HG02981 (cell line): ENCODE results near the gene SIAE.
A peak's percentile ranks its signal among the peaks of the same experiment; 100 is the strongest.
"Not testable (repeated sequence)": the region's sequence is repeated elsewhere in the genome, so short reads cannot be mapped to it uniquely, and the experiment has no call there.

Experiments
- ATAC-seq: cut with Tn5 transposase; IDR thresholded peaks from one replicate; pipeline ENCODE4 v1.9.1; 2021; ENCODE audit warnings: mild to moderate bottlenecking, moderate library complexity; ENCODE audit not compliant: unreplicated experiment

SIAE gene

GRCh38 chr11:124627546-124627945 lies 46.0 kb downstream of the SIAE start:
- no peak for ATAC-seq

- no peak for ATAC-seq
These were observed 47.9 kb downstream of the SIAE start for GRCh38 chr11:124625504-124626168.

- ATAC-seq = no peak
These were observed 49.5 kb downstream of the SIAE start for GRCh38 chr11:124623861-124624525.

GRCh38 chr11:124622531-124623451 lies 50.7 kb downstream of the SIAE start, which contains the start of gene TBRG1:
Gene TBRG1, plus strand, starts transcription at chr11:124622864. Its CDS starts 220 bp downstream, at chr11:124623084.
- peak; percentile 97 for ATAC-seq

- no peak for ATAC-seq
These were observed 54.7 kb downstream of the SIAE start for GRCh38 chr11:124618863-124619262.

GRCh38 chr11:124612567-124613246 lies 60.8 kb downstream of the SIAE start:
- ATAC-seq = no peak

GRCh38 chr11:124612045-124612444 lies 61.5 kb downstream of the SIAE start:
- ATAC-seq = peak; percentile 48

GRCh38 chr11:124611064-124611463 lies 62.5 kb downstream of the SIAE start, which contains the start of gene PANX3:
Gene PANX3, plus strand, starts transcription at chr11:124611428. Its CDS starts 129 bp downstream, at chr11:124611557.
- ATAC-seq = no peak

GRCh38 chr11:124610295-124610694 lies 63.2 kb downstream of the SIAE start:
- no peak for ATAC-seq

GRCh38 chr11:124608147-124608546 lies 65.4 kb downstream of the SIAE start:
- no peak for ATAC-seq

- no peak for ATAC-seq
These were observed 67.8 kb downstream of the SIAE start for GRCh38 chr11:124605719-124606118.

- not testable (repeated sequence) for ATAC-seq
These were observed 70.8 kb downstream of the SIAE start for GRCh38 chr11:124602723-124603122.

- ATAC-seq = no peak
These were observed 71.3 kb downstream of the SIAE start for GRCh38 chr11:124602193-124602592.

- ATAC-seq = no peak
These were observed 72.8 kb downstream of the SIAE start for GRCh38 chr11:124600621-124601320.

- no peak for ATAC-seq
These were observed 75.9 kb downstream of the SIAE start for GRCh38 chr11:124597626-124598025.

GRCh38 chr11:124595302-124595701 lies 78.2 kb downstream of the SIAE start:
- ATAC-seq = no peak

GRCh38 chr11:124592627-124593026 lies 80.9 kb downstream of the SIAE start:
- no peak for ATAC-seq

GRCh38 chr11:124591430-124591829 lies 82.1 kb downstream of the SIAE start:
- no peak for ATAC-seq

GRCh38 chr11:124586238-124586860 lies 87.2 kb downstream of the SIAE start:
- no peak for ATAC-seq
